H9 (cell line): ENCODE results near the gene ORAI3. TPM values are rescaled to one million over a fixed set of nuclear protein-coding genes. Genes with fewer than 3 reads are reported as not detected.

Source experiments
- DNase-seq: peaks from one replicate; pipeline ENCODE4 v3.0.0-alpha.2; 2017
- H2AFZ ChIP-seq: one replicate; pipeline ENCODE4 v1.6.1; 2013; ENCODE audit warnings: mild to moderate bottlenecking, low read length, control low read depth, moderate library complexity
- H2AK5ac ChIP-seq: 2 replicates; pipeline ENCODE4 v1.6.1; 2013; ENCODE audit warnings: low read length, control low read depth, mixed read lengths; ENCODE audit not compliant: insufficient read length
- H2BK120ac ChIP-seq: one replicate; pipeline ENCODE4 v1.6.1; 2013; ENCODE audit warnings: low read depth, mild to moderate bottlenecking, low read length, control low read depth, inconsistent platforms; ENCODE audit not compliant: poor library complexity, severe bottlenecking
- H2BK12ac ChIP-seq: 2 replicates; pipeline ENCODE4 v1.6.1; 2013; ENCODE audit warnings: low read length, control low read depth, mixed read lengths, low read depth; ENCODE audit not compliant: insufficient read length
- H2BK15ac ChIP-seq: 2 replicates; pipeline ENCODE4 v1.6.1; 2013; ENCODE audit warnings: low read depth, low read length, control low read depth
- H2BK20ac ChIP-seq: one replicate; pipeline ENCODE4 v1.6.1; 2013; ENCODE audit warnings: low read depth, mild to moderate bottlenecking, low read length, control low read depth, inconsistent platforms; ENCODE audit not compliant: poor library complexity, severe bottlenecking
- H2BK5ac ChIP-seq: 2 replicates; pipeline ENCODE4 v1.6.1; 2013; ENCODE audit warnings: low read length, control low read depth, mixed read lengths; ENCODE audit not compliant: insufficient read length
- H3K14ac ChIP-seq: 2 replicates; pipeline ENCODE4 v1.6.1; 2013; ENCODE audit warnings: low read length, control low read depth; ENCODE audit not compliant: insufficient read depth
- H3K18ac ChIP-seq: 2 replicates; pipeline ENCODE4 v1.6.1; 2013; ENCODE audit warnings: low read depth, mild to moderate bottlenecking, mixed read lengths, low read length, control low read depth; ENCODE audit not compliant: insufficient read length
- H3K23ac ChIP-seq: 2 replicates; pipeline ENCODE4 v1.6.1; 2013; ENCODE audit warnings: low read length, control low read depth, mixed read lengths, low read depth; ENCODE audit not compliant: insufficient read length
- H3K23me2 ChIP-seq: 2 replicates; pipeline ENCODE4 v1.6.1; 2013; ENCODE audit warnings: low read depth, mild to moderate bottlenecking, mixed read lengths, low read length, control low read depth; ENCODE audit not compliant: insufficient read length, poor library complexity, severe bottlenecking
- H3K27ac ChIP-seq: 2 replicates; pipeline ENCODE4 v1.5.1; 2013; ENCODE audit warnings: low read length, control low read depth, mixed read lengths, low read depth; ENCODE audit not compliant: insufficient read length
- H3K27me3 ChIP-seq: 2 replicates; pipeline ENCODE4 v1.6.1; 2013; ENCODE audit warnings: low read length, control low read depth, inconsistent platforms; ENCODE audit not compliant: insufficient read depth
- H3K4ac ChIP-seq: 2 replicates; pipeline ENCODE4 v1.6.1; 2013; ENCODE audit warnings: low read depth, mild to moderate bottlenecking, control low read depth, inconsistent platforms, low read length, moderate library complexity
- H3K4me1 ChIP-seq: 2 replicates; pipeline ENCODE4 v1.6.1; 2013; ENCODE audit warnings: low read length, control low read depth, inconsistent platforms; ENCODE audit not compliant: insufficient read depth
- H3K4me2 ChIP-seq: 2 replicates; pipeline ENCODE4 v1.6.1; 2013; ENCODE audit warnings: low read length, control low read depth, mixed read lengths; ENCODE audit not compliant: insufficient read length, insufficient read depth
- H3K56ac ChIP-seq: 2 replicates; pipeline ENCODE4 v1.6.1; 2013; ENCODE audit warnings: low read depth, mild to moderate bottlenecking, mixed read lengths, low read length, control low read depth; ENCODE audit not compliant: insufficient read length
- H3K79me1 ChIP-seq: 2 replicates; pipeline ENCODE4 v1.6.1; 2013; ENCODE audit warnings: low read depth, mild to moderate bottlenecking, moderate library complexity, low read length, control low read depth, inconsistent platforms; ENCODE audit not compliant: insufficient read depth, poor library complexity, severe bottlenecking
- H3K79me2 ChIP-seq: 2 replicates; pipeline ENCODE4 v1.6.1; 2013; ENCODE audit warnings: low read length, control low read depth, inconsistent platforms; ENCODE audit not compliant: insufficient read depth
- H3K9ac ChIP-seq: 2 replicates; pipeline ENCODE4 v1.6.1; 2013; ENCODE audit warnings: low read length, control low read depth, mixed read lengths; ENCODE audit not compliant: insufficient read length; ENCODE audit errors: extremely low read depth
- H3K9me3 ChIP-seq: one replicate; pipeline ENCODE4 v1.6.1; 2013; ENCODE audit warnings: low read depth, low read length, inconsistent platforms; ENCODE audit not compliant: control insufficient read depth
- H3T11ph ChIP-seq: one replicate; pipeline ENCODE4 v1.6.1; 2013; ENCODE audit warnings: mild to moderate bottlenecking, low read length, control low read depth, inconsistent platforms
- H4K20me1 ChIP-seq: one replicate; pipeline ENCODE4 v1.6.1; 2013; ENCODE audit not compliant: control insufficient read depth, insufficient read length, insufficient read depth
- H4K5ac ChIP-seq: 2 replicates; pipeline ENCODE4 v1.6.1; 2013; ENCODE audit warnings: low read depth, mild to moderate bottlenecking, mixed read lengths, low read length, control low read depth; ENCODE audit not compliant: insufficient read length
- H4K8ac ChIP-seq: replicated peaks from 2 replicates; pipeline ENCODE4 v1.6.1; 2013; ENCODE audit warnings: low read length, control low read depth, mixed read lengths, low read depth; ENCODE audit not compliant: insufficient read length
- H4K91ac ChIP-seq: 2 replicates; pipeline ENCODE4 v1.6.1; 2013; ENCODE audit warnings: low read depth, mild to moderate bottlenecking, moderate library complexity, mixed read lengths, low read length, control low read depth; ENCODE audit not compliant: insufficient read length
- H3K27ac Mint-ChIP-seq, 3 experiments: 2 replicates in 2 of 3; 3 replicates in 1 of 3; pipeline ENCODE4 v1.8.0; 2020 to 2021; ENCODE audit warnings: mixed read lengths in 3 of 3, mild to moderate bottlenecking in 1 of 3, moderate library complexity in 1 of 3
- H3K27me3 Mint-ChIP-seq: 2 replicates; pipeline ENCODE4 v1.8.0; 2021; ENCODE audit warnings: low read depth, mild to moderate bottlenecking, moderate library complexity, mixed read lengths
- H3K36me3 Mint-ChIP-seq, 3 experiments: 2 replicates in 2 of 3; 3 replicates in 1 of 3; pipeline ENCODE4 v1.8.0; 2020 to 2021; ENCODE audit warnings: low read depth in 3 of 3, mixed read lengths in 3 of 3; ENCODE audit not compliant: insufficient read depth in 1 of 3
- H3K4me1 Mint-ChIP-seq, 2 experiments: 2 replicates each; pipeline ENCODE4 v1.8.0; 2020; ENCODE audit warnings: mixed read lengths in 2 of 2
- H3K4me3 Mint-ChIP-seq, 2 experiments: 2 replicates in 1 of 2; 3 replicates in 1 of 2; pipeline ENCODE4 v1.8.0; 2020 to 2021; ENCODE audit warnings: mild to moderate bottlenecking in 2 of 2, mixed read lengths in 2 of 2, moderate library complexity in 1 of 2
- H3K9me3 Mint-ChIP-seq, 2 experiments: 2 replicates in 1 of 2; 3 replicates in 1 of 2; pipeline ENCODE4 v1.8.0; 2020; ENCODE audit warnings: mild to moderate bottlenecking in 2 of 2, mixed read lengths in 2 of 2, moderate library complexity in 1 of 2
- WGBS: extraction: QIAGEN DNeasy Blood & Tissue Kit; methylation state at CpG from one replicate; pipeline ENCODE4 v1.1.7; 2013; ENCODE audit warnings: missing lambda C conversion rate, low lambda C conversion rate, mixed read lengths; ENCODE audit not compliant: insufficient read length; ENCODE audit errors: extremely low coverage; 5-methylcytosine and 5-hydroxymethylcytosine counted together
- total RNA-seq: library from RNA; stranded (reverse); gene quantifications from 2 replicates; pipeline ENCODE4 v1.2.1, GENCODE V29; 2021
- TF ChIP-seq, protein P1 (sequence below): fragments of 200-600 bp; sonication (generic); conservative IDR thresholded peaks from 3 replicates; pipeline ENCODE4 v1.8.0; 2021; ENCODE audit warnings: antibody characterized with exemption, mild to moderate bottlenecking

The ORAI3 gene
- total RNA-seq, 1 experiment from 2014 or later, result 6.9 TPM

DNA sequence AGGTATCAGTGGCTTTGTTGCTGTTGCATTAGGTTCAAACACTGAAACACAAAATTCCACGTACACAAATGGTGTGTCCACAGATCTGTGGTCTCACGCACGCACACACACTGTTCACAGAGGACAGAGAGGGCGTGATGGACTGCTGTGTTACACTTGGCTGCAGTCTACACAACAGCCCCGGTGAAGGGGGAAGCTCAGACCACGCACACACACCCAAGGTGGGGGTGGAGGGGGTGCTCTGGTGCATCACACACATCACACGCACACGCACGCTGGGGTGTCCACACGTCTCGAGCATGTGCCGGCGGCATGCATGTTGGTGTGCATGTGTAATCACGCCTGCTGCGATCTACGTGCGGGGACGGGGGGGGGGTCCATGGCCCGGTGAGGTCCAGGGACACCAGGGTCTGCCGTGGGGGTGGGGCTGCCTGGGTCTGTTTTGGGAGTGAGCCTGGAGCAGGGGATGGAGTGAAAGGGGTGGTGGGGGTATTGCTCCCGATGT lies 43.5 kb downstream of the ORAI3 start:
- H3K79me2 ChIP-seq, result no peaks in the 10 kb centered on the region
- H3K27ac Mint-ChIP-seq, result no peak overlapping the region
- no peak overlapping the region for H3T11ph ChIP-seq

More for the DNA sequence above, 43.5 kb downstream of the ORAI3 start:
- H3K23ac ChIP-seq, result no peak overlapping the region
- H3K27ac ChIP-seq, result no peak overlapping the region
- H3K4me1 ChIP-seq, result no peaks in the 10 kb centered on the region
- no peak overlapping the region for H2BK5ac ChIP-seq
- H2BK20ac ChIP-seq, result no peak overlapping the region
- H3K4me2 ChIP-seq, result no peak overlapping the region
- no peak overlapping the region for H4K8ac ChIP-seq
- peaks cover 0 to 9% (median 2%) of the 10 kb centered on the region in 3 experiments; a peak in 2 of 7 replicates for H3K36me3 Mint-ChIP-seq
- no peak overlapping the region for H3K56ac ChIP-seq
- no peak overlapping the region for H4K5ac ChIP-seq
- H2BK120ac ChIP-seq, result no peak overlapping the region
- H2BK12ac ChIP-seq, result no peak overlapping the region
- peaks cover 9% of the 10 kb centered on the region for H3K23me2 ChIP-seq
- no peak overlapping the region for H3K4me3 Mint-ChIP-seq
- H3K79me1 ChIP-seq, result no peaks in the 10 kb centered on the region
- H2AK5ac ChIP-seq, result no peak overlapping the region
- H2BK15ac ChIP-seq, result no peak overlapping the region
- H3K14ac ChIP-seq, result no peak overlapping the region
- H4K91ac ChIP-seq, result no peak overlapping the region
- no peak overlapping the region for H3K4ac ChIP-seq
- peaks cover 4% of the 10 kb centered on the region for H3K27me3 Mint-ChIP-seq
- no peak for DNase-seq
- no peak overlapping the region for H2AFZ ChIP-seq
- no peaks in the 10 kb centered on the region for H3K9me3 ChIP-seq
- H3K18ac ChIP-seq, result no peak overlapping the region
- TF ChIP-seq, protein P1, sequence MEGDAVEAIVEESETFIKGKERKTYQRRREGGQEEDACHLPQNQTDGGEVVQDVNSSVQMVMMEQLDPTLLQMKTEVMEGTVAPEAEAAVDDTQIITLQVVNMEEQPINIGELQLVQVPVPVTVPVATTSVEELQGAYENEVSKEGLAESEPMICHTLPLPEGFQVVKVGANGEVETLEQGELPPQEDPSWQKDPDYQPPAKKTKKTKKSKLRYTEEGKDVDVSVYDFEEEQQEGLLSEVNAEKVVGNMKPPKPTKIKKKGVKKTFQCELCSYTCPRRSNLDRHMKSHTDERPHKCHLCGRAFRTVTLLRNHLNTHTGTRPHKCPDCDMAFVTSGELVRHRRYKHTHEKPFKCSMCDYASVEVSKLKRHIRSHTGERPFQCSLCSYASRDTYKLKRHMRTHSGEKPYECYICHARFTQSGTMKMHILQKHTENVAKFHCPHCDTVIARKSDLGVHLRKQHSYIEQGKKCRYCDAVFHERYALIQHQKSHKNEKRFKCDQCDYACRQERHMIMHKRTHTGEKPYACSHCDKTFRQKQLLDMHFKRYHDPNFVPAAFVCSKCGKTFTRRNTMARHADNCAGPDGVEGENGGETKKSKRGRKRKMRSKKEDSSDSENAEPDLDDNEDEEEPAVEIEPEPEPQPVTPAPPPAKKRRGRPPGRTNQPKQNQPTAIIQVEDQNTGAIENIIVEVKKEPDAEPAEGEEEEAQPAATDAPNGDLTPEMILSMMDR, result no peak
- WGBS, result no CpG with 5 or more reads among the region's 21 CpGs
- no peak overlapping the region for H3K9ac ChIP-seq
- peaks cover 7 to 11% of the 10 kb centered on the region in 2 experiments for H3K4me1 Mint-ChIP-seq
- no peaks in the 10 kb centered on the region for H3K9me3 Mint-ChIP-seq
- H3K27me3 ChIP-seq, result no peaks in the 10 kb centered on the region
- no peaks in the 10 kb centered on the region for H4K20me1 ChIP-seq
